IPS-11a (cell line): Measurements from ENCODE around the gene TOX2.

ENCODE experiments used
- H3K4me3 ChIP-seq: one replicate; pipeline ENCODE4 v1.5.1; 2013; ENCODE audit warnings: low read depth, low read length, control low read depth

The TOX2 gene

DNA sequence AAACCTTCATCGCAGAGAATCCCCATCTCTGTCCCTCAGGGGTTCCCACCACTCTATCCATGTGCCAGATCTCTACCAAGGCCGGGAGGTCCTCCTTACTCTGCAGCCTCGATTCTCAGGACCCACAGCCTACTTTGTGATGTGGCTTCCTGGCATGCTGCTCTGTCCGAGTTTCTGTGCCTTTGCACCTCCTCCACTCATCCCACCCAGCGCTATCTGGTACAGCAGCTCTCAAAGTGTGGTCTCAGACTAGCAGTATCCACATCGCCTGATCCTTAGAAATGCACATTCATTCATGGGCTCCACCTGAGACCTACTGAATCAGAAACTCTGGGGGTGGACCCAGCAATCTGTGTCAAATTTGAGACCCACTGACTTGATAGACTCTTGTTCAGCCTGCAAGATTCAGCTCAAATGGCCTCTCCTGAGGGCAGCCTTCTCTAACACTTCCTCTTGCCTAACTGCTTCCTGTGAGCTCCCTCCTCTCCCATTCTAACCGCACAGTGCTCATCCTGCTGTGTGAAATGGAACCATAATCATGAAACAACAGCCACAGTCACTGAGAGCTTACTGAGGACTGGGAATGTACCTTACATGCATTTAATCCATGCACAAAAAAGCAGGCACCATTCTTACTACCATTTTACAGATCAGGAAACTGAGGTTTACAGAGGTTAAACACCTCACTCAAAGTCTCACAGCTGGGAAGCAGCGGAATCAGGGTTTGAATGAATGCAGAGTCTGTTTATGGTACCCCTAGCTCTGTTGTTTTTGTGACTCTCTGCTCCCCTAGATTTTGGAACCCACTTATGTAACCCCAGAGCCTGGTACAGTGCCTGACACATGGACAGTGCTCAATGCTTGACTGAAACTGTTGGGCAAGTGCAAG is 202.9 kb downstream of the TOX2 start:
- no peak overlapping the region for H3K4me3 ChIP-seq

- H3K4me3 ChIP-seq, result no peak overlapping the region
Observed at GRCh38 chr20:44118185-44119033, 203.8 kb downstream of the TOX2 start.
